Caco-2 (cell line): ENCODE results near the gene ABCC12. TPM values are rescaled to one million over a fixed set of nuclear protein-coding genes. Genes with fewer than 3 reads are reported as not detected.

Source experiments
- BruUV-seq: library from RNA; stranded (reverse); fragments of 400-500 nt; replicated peaks from 2 replicates; lab custom pipeline; 2021; lab: Mats Ljungman, UMichigan
- CTCF ChIA-PET: fragments of 300-600 bp; sonication (Branson Sonifier 250); formaldehyde crosslinking; loops from one replicate; lab custom pipeline; 2022; ENCODE audit warnings: antibody characterized with exemption; lab: Charles Lee
- POLR2A ChIA-PET: fragments of 300-600 bp; sonication (Branson Sonifier 250); formaldehyde crosslinking; loops from one replicate; lab custom pipeline; 2022; ENCODE audit warnings: antibody characterized with exemption; lab: Charles Lee
- DNase-seq, 2 experiments: peaks; one replicate each; pipeline versions ENCODE4 v3.0.0 to v3.0.0-alpha.2; 2020 to 2022
- H3K27me3 ChIP-seq: replicated peaks from 2 replicates; pipeline ENCODE4 v1.6.0; 2011; ENCODE audit warnings: low read length; ENCODE audit not compliant: control insufficient read depth, insufficient read depth
- H3K36me3 ChIP-seq: 2 replicates; pipeline ENCODE4 v1.5.1; 2011; ENCODE audit warnings: low read length; ENCODE audit not compliant: control insufficient read depth, insufficient read depth
- H3K4me1 ChIP-seq: fragments of 250-450 bp; sonication (Bioruptor Pico); 2 replicates; pipeline ENCODE4 v1.5.1; 2020; ENCODE audit warnings: mild to moderate bottlenecking
- H3K4me3 ChIP-seq: 2 replicates; pipeline ENCODE4 v1.5.1; 2011; ENCODE audit warnings: low read depth, mild to moderate bottlenecking, control low read depth, low read length
- H3K9me3 ChIP-seq: fragments of 250-450 bp; sonication (Bioruptor Pico); 2 replicates; pipeline ENCODE4 v1.5.1; 2020; ENCODE audit warnings: mild to moderate bottlenecking, moderate library complexity
- H3K27ac Mint-ChIP-seq: one replicate; pipeline ENCODE4 v1.8.0; 2022; ENCODE audit warnings: mixed read lengths; ENCODE audit not compliant: unreplicated experiment
- H3K27me3 Mint-ChIP-seq: one replicate; pipeline ENCODE4 v1.8.0; 2022; ENCODE audit warnings: mixed read lengths; ENCODE audit not compliant: insufficient read depth, unreplicated experiment
- H3K36me3 Mint-ChIP-seq: one replicate; pipeline ENCODE4 v1.8.0; 2022; ENCODE audit warnings: mild to moderate bottlenecking, mixed read lengths; ENCODE audit not compliant: insufficient read depth, unreplicated experiment
- H3K4me1 Mint-ChIP-seq: one replicate; pipeline ENCODE4 v1.8.0; 2022; ENCODE audit warnings: low read depth, mixed read lengths; ENCODE audit not compliant: unreplicated experiment
- H3K4me3 Mint-ChIP-seq: one replicate; pipeline ENCODE4 v1.8.0; 2022; ENCODE audit warnings: mild to moderate bottlenecking, moderate library complexity, mixed read lengths; ENCODE audit not compliant: unreplicated experiment
- H3K9me3 Mint-ChIP-seq: one replicate; pipeline ENCODE4 v1.8.0; 2022; ENCODE audit warnings: mixed read lengths; ENCODE audit not compliant: unreplicated experiment
- CTCF ChIP-seq, 2 experiments: fragments of 200-600 bp in 1 of 2; IDR thresholded peaks; 1 replicate in 1 of 2; 2 replicates in 1 of 2; pipeline versions ENCODE4 v1.5.1 to v1.8.0; 2011 to 2022; ENCODE audit warnings: antibody characterized with exemption in 1 of 2, control low read depth in 1 of 2, inconsistent platforms in 1 of 2, low read depth in 1 of 2, low read length in 1 of 2, mild to moderate bottlenecking in 1 of 2, moderate library complexity in 1 of 2; ENCODE audit not compliant: insufficient read depth in 1 of 2, severe bottlenecking in 1 of 2, unreplicated experiment in 1 of 2
- intact Hi-C: fragments of 100-400 bp; cut with micrococcal nuclease; formaldehyde crosslinking; loops from one replicate; pipeline ENCODE4 v1.10.0; 2022; ENCODE audit not compliant: unreplicated experiment
- total RNA-seq: library from RNA; stranded (reverse); gene quantifications from 2 replicates; pipeline ENCODE4 v1.2.3, GENCODE V29; 2022

Gene ABCC12
- total RNA-seq, 1 experiment from 2014 or later: not detected

DNA sequence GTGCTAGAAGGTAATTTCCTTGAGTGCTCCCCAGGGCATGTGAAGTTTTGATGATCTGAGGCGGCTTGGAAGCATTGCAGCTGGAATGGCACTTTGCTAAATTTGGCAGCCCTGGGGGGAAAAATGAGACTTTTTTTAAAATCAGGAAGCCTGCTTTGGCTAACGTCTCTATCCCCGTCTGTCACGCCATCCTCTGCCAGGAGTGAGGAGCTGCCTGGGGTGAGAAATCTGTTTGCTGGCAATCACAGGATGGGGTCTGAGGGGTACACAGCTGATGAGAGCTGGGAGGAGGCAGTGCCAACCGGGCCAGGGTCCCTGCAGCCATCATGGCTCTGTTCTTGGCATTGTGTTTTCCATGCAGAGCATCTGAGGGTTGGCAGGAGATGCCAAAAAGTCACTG, 2.0 kb downstream of the ABCC12 start:
- POLR2A ChIA-PET: no interaction called here
- TF ChIP-seq CTCF (IDR thresholded peaks at IDR 0.05; ENCODE audit: insufficient read depth in 1 of 2, low read depth in 1 of 2, low read length in 1 of 2, severe bottlenecking in 1 of 2, unreplicated experiment in 1 of 2): no peak
- no peaks in the 10 kb centered on the region for H3K36me3 ChIP-seq
- DNase-seq: no peak
- H3K9me3 ChIP-seq: no peaks in the 10 kb centered on the region
- Mint-ChIP-seq H3K4me3 (no peak overlapping the region), H3K27ac (no peak overlapping the region), H3K27me3 (peaks cover 3% of the 10 kb centered on the region), H3K4me1 (no peaks in the 10 kb centered on the region), H3K9me3 (no peaks in the 10 kb centered on the region), H3K36me3 (no peaks in the 10 kb centered on the region)
- H3K4me3 ChIP-seq: no peak overlapping the region
- BruUV-seq: no TSS peak
- H3K27me3 ChIP-seq: no peaks in the 10 kb centered on the region
- CTCF ChIA-PET: interaction anchor here (0.5 kb wide), 1 partner anchor 210 kb away, joined by 4 read pairs; no protein-coding TSS in a partner anchor
- no peaks in the 10 kb centered on the region for H3K4me1 ChIP-seq
- intact Hi-C loops: no loop called here

- Mint-ChIP-seq H3K4me3 (no peak overlapping the region), H3K4me1 (no peaks in the 10 kb centered on the region), H3K27me3 (peaks cover 3% of the 10 kb centered on the region), H3K36me3 (no peaks in the 10 kb centered on the region), H3K27ac (no peak overlapping the region), H3K9me3 (no peaks in the 10 kb centered on the region)
- Histone ChIP-seq H3K9me3 (no peaks in the 10 kb centered on the region), H3K4me1 (no peaks in the 10 kb centered on the region), H3K4me3 (no peak overlapping the region), H3K36me3 (no peaks in the 10 kb centered on the region), H3K27me3 (no peaks in the 10 kb centered on the region)
- intact Hi-C loops: no loop called here
- no peak for DNase-seq
- BruUV-seq: no TSS peak
- POLR2A ChIA-PET: no interaction called here
- TF ChIP-seq CTCF (IDR thresholded peaks at IDR 0.05; ENCODE audit: insufficient read depth in 1 of 2, low read depth in 1 of 2, low read length in 1 of 2, severe bottlenecking in 1 of 2, unreplicated experiment in 1 of 2): no peak
- CTCF ChIA-PET: no interaction called here
Observed at GRCh38 chr16:48152226-48152625, 3.6 kb downstream of the ABCC12 start.

- DNase-seq: no peak
- H3K36me3 ChIP-seq: no peaks in the 10 kb centered on the region
- no peaks in the 10 kb centered on the region for H3K4me1 ChIP-seq
- H3K4me3 ChIP-seq: no peak overlapping the region
- ChIA-PET POLR2A (no interaction called here), CTCF (no interaction called here)
- H3K27me3 ChIP-seq: no peaks in the 10 kb centered on the region
- H3K4me1 Mint-ChIP-seq: no peaks in the 10 kb centered on the region
- no peaks in the 10 kb centered on the region for H3K9me3 ChIP-seq
- H3K4me3 Mint-ChIP-seq: no peak overlapping the region
- H3K36me3 Mint-ChIP-seq: no peaks in the 10 kb centered on the region
- no TSS peak for BruUV-seq
- TF ChIP-seq CTCF (IDR thresholded peaks at IDR 0.05; ENCODE audit: insufficient read depth in 1 of 2, low read depth in 1 of 2, low read length in 1 of 2, severe bottlenecking in 1 of 2, unreplicated experiment in 1 of 2): no peak
- intact Hi-C loops: no loop called here
- peaks cover 3% of the 10 kb centered on the region for H3K27me3 Mint-ChIP-seq
- H3K27ac Mint-ChIP-seq: no peak overlapping the region
- no peaks in the 10 kb centered on the region for H3K9me3 Mint-ChIP-seq
Observed at GRCh38 chr16:48150707-48151106, 5.1 kb downstream of the ABCC12 start.
